ENCODE measurements around the gene KCNH3. TPM values are rescaled to one million over a fixed set of nuclear protein-coding genes. Genes with fewer than 3 reads are reported as not detected.

KCNH3 gene
- total RNA-seq, 1 experiment from 2014 or later, result 0.26 TPM

GRCh38 chr12:49558526-49558925 lies 19.7 kb downstream of the KCNH3 start:
- H3K9me3 Mint-ChIP-seq, result no peaks in the 10 kb centered on the region; a peak in 1 of 5 replicates
- TF ChIP-seq, protein P1, sequence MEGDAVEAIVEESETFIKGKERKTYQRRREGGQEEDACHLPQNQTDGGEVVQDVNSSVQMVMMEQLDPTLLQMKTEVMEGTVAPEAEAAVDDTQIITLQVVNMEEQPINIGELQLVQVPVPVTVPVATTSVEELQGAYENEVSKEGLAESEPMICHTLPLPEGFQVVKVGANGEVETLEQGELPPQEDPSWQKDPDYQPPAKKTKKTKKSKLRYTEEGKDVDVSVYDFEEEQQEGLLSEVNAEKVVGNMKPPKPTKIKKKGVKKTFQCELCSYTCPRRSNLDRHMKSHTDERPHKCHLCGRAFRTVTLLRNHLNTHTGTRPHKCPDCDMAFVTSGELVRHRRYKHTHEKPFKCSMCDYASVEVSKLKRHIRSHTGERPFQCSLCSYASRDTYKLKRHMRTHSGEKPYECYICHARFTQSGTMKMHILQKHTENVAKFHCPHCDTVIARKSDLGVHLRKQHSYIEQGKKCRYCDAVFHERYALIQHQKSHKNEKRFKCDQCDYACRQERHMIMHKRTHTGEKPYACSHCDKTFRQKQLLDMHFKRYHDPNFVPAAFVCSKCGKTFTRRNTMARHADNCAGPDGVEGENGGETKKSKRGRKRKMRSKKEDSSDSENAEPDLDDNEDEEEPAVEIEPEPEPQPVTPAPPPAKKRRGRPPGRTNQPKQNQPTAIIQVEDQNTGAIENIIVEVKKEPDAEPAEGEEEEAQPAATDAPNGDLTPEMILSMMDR (conservative IDR thresholded peaks at IDR 0.05), result no peak
- Histone ChIP-seq H4K8ac (replicated peaks; ENCODE audit: insufficient read length, low read depth, low read length) (no peak overlapping the region), H2AK5ac (ENCODE audit: insufficient read length, low read length) (no peak overlapping the region), H3T11ph (ENCODE audit: low read length) (no peak overlapping the region), H3K9ac (ENCODE audit: extremely low read depth, insufficient read length, low read length) (no peak overlapping the region), H3K14ac (ENCODE audit: insufficient read depth, low read length) (no peak overlapping the region), H2BK120ac (ENCODE audit: low read depth, low read length, poor library complexity, severe bottlenecking) (no peak overlapping the region), H3K9me3 (ENCODE audit: control insufficient read depth, low read depth, low read length) (no peaks in the 10 kb centered on the region), H3K56ac (ENCODE audit: insufficient read length, low read depth, low read length) (no peak overlapping the region), H2AFZ (ENCODE audit: low read length) (no peak overlapping the region), H3K4me1 (ENCODE audit: insufficient read depth, low read length) (no peaks in the 10 kb centered on the region), H3K79me1 (ENCODE audit: insufficient read depth, low read depth, low read length, poor library complexity, severe bottlenecking) (no peaks in the 10 kb centered on the region), H2BK5ac (ENCODE audit: insufficient read length, low read length) (no peak overlapping the region), H4K5ac (ENCODE audit: insufficient read length, low read depth, low read length) (no peak overlapping the region), H2BK15ac (ENCODE audit: low read depth, low read length) (no peak overlapping the region), H2BK20ac (ENCODE audit: low read depth, low read length, poor library complexity, severe bottlenecking) (no peak overlapping the region), H3K18ac (ENCODE audit: insufficient read length, low read depth, low read length) (no peak overlapping the region), H3K4ac (ENCODE audit: low read depth, low read length) (no peak overlapping the region), H2BK12ac (ENCODE audit: insufficient read length, low read depth, low read length) (no peak overlapping the region), H3K23ac (ENCODE audit: insufficient read length, low read depth, low read length) (no peak overlapping the region), H4K91ac (ENCODE audit: insufficient read length, low read depth, low read length) (no peak overlapping the region), H3K23me2 (ENCODE audit: insufficient read length, low read depth, low read length, poor library complexity, severe bottlenecking) (no peaks in the 10 kb centered on the region), H3K27ac (ENCODE audit: insufficient read length, low read depth, low read length) (no peak overlapping the region), H3K27me3 (ENCODE audit: insufficient read depth, low read length) (no peaks in the 10 kb centered on the region), H3K4me2 (ENCODE audit: insufficient read depth, insufficient read length, low read length) (no peak overlapping the region), H3K79me2 (ENCODE audit: insufficient read depth, low read length) (no peaks in the 10 kb centered on the region), H4K20me1 (ENCODE audit: control insufficient read depth, insufficient read depth, insufficient read length) (no peaks in the 10 kb centered on the region)
- H3K4me1 Mint-ChIP-seq, result no peaks in the 10 kb centered on the region
- no peak overlapping the region for H3K27ac Mint-ChIP-seq
- no peak for DNase-seq
- WGBS (ENCODE audit: extremely low coverage, insufficient read length, low lambda C conversion rate), result no CpG with 5 or more reads among the region's 13 CpGs
- H3K4me3 Mint-ChIP-seq, result no peak overlapping the region
- peaks cover 27 to 59% (median 54%) of the 10 kb centered on the region in 3 experiments; a peak in 6 of 7 replicates for H3K36me3 Mint-ChIP-seq (ENCODE audit: insufficient read depth in 1 of 3, low read depth in 3 of 3)
- H3K27me3 Mint-ChIP-seq (ENCODE audit: low read depth), result peaks cover 1% of the 10 kb centered on the region; the same call in 1 of the 2 replicates

All from H9 (cell line).